ENCODE measurements around the gene ACAP2.

Gene ACAP2

DNA sequence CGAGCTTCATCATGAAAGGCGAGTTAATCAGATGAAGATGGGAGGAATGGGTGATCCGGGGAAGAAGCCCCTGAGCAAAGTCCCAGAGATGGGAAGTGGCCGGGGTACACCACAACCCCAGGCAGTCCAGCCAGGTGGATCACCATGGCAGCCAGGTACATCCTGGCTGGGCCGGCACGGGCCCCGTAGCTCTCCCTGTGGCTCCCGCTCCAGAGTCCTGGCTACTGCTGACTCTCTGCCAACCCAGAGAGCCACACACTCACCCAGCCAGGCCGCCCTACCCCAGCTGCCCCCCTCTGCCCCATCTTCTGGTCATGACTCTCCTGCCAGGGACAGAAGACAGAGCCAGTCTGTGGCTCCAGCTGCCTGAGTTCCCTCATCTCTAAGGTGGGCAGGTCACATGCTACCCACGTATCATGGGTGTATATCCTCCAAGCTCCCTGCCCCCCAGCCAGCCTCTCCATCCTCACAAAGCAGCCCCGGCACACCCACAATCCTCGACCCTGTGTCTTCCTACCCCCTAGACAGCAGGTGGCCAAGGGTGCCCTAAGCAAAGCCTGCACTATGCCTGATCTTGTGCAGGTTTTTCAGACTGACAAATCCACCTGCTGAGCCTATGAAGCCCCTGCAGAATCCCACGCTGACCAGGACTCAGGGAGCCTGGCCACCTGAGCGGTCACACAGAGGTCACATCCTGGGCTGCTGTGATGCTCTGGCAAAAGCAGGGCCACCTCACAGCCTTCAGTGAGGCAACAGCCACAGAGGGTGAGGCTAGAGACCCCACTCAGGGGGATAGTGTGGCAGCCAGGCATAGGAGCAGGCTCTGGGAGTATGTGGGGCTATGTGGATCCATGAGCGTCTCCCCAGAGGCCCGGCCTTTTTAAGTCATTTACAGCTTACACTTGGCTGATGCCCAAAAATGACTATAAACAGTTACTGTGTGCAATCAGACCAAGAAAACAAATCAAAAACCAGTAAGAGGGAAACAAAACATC, 185.1 kb downstream of the ACAP2 start:
- ChIA-PET POLR2A (interaction anchor here (1.4 kb wide), 1 partner anchor 13 kb away, joined by 4 read pairs; the partner anchor contains the start of gene XXYLT1), CTCF (interaction anchor here (1.3 kb wide), 1 partner anchor 575 kb away, joined by 3 read pairs; no protein-coding TSS in a partner anchor)
- no peak for DNase-seq (ENCODE audit: extremely low spot score)
- TF ChIP-seq SP1 (IDR thresholded peaks at IDR 0.05) = no peak
- TF ChIP-seq SUZ12 (IDR thresholded peaks at IDR 0.05) = no peak
- TF ChIP-seq CTBP1 (IDR thresholded peaks at IDR 0.05; ENCODE audit: borderline replicate concordance) = no peak
- no peak for TF ChIP-seq BHLHE40 (IDR thresholded peaks at IDR 0.05; ENCODE audit: borderline replicate concordance)
- TF ChIP-seq TARDBP (IDR thresholded peaks at IDR 0.05) = no peak
- TF ChIP-seq FOXM1 (IDR thresholded peaks at IDR 0.05; ENCODE audit: borderline replicate concordance) = no peak
- TF ChIP-seq ZNF384 (IDR thresholded peaks at IDR 0.05) = no peak
- TF ChIP-seq LEF1 (IDR thresholded peaks at IDR 0.05; ENCODE audit: borderline replicate concordance) = no peak

DNA sequence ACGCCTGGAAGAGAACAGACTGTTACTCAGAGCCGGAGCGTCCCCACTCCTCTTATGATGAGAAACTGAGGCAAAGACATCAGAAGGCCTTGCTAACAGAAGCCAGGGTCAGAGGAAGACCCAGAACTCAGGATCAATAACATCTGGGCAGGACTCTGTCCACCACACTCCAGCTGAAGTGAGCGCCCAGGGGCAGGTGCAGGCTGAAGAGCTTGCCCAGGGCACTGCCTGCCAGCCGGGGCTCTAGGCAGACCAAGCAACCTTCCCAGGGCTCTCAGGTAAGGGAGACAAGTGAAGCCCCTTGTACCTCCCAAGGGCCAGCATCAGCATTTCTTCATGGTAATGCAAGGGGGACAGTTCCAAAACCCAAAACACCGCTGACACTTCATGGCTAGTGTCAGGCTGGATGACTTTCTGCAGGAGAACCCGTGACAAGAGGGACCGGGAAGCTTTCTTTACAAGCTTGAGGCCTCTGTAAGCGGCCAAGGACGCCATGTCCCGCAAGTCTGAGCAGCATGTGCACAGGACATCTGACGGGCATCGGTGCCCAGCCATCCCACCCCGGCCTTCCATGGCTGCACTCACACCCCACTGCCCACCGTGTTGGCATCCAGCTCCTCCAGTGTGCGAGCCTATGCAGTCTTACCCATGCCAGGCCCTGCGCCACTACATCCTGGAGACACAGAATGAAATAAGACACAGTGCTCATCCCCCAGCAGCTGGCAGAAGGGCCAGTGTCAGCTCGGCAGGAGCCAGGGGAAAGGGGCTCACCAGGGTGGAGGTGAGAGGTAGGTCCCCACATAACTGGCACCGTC, 186.0 kb downstream of the ACAP2 start:
- no peak for TF ChIP-seq SUZ12 (IDR thresholded peaks at IDR 0.05)
- no peak for TF ChIP-seq CTBP1 (IDR thresholded peaks at IDR 0.05; ENCODE audit: borderline replicate concordance)
- ChIA-PET CTCF (interaction anchor here (1.3 kb wide), 1 partner anchor 575 kb away, joined by 3 read pairs; no protein-coding TSS in a partner anchor), POLR2A (interaction anchor here (1.4 kb wide), 1 partner anchor 14 kb away, joined by 4 read pairs; the partner anchor contains the start of gene XXYLT1)
- DNase-seq (ENCODE audit: extremely low spot score) = no peak

- TF ChIP-seq NFRKB (IDR thresholded peaks at IDR 0.05) = no peak
- TF ChIP-seq L3MBTL2 (conservative IDR thresholded peaks at IDR 0.05) = no peak
- TF ChIP-seq CTBP1 (IDR thresholded peaks at IDR 0.05; ENCODE audit: borderline replicate concordance) = no peak
- TF ChIP-seq TARDBP (IDR thresholded peaks at IDR 0.05) = no peak
- no peak for TF ChIP-seq FOXA1 (IDR thresholded peaks at IDR 0.05)
- TF ChIP-seq FOXK2 (IDR thresholded peaks at IDR 0.05) = no peak
- TF ChIP-seq HDGF (IDR thresholded peaks at IDR 0.05; ENCODE audit: borderline replicate concordance) = no peak
- TF ChIP-seq SUZ12 (IDR thresholded peaks at IDR 0.05) = no peak
- TF ChIP-seq LEF1 (IDR thresholded peaks at IDR 0.05; ENCODE audit: borderline replicate concordance) = no peak
- TF ChIP-seq ELF4 (IDR thresholded peaks at IDR 0.05) = no peak
- TF ChIP-seq PKNOX1 (IDR thresholded peaks at IDR 0.05) = no peak
- no peak for TF ChIP-seq ZNF384 (IDR thresholded peaks at IDR 0.05)
- no peak for TF ChIP-seq ARNT (IDR thresholded peaks at IDR 0.05)
- no peak for TF ChIP-seq FOXM1 (IDR thresholded peaks at IDR 0.05; ENCODE audit: borderline replicate concordance)
- TF ChIP-seq BHLHE40 (IDR thresholded peaks at IDR 0.05; ENCODE audit: borderline replicate concordance) = no peak
- TF ChIP-seq SP1 (IDR thresholded peaks at IDR 0.05) = no peak
- ChIA-PET CTCF (interaction anchor here (0.7 kb wide), 1 partner anchor 573 kb away, joined by 4 read pairs; no protein-coding TSS in a partner anchor), POLR2A (interaction anchor here (1.4 kb wide), 1 partner anchor 15 kb away, joined by 4 read pairs; the partner anchor contains the start of gene XXYLT1)
- DNase-seq (ENCODE audit: extremely low spot score) = no peak
These were observed 187.0 kb downstream of the ACAP2 start for GRCh38 chr3:195255571-195256501.

DNA sequence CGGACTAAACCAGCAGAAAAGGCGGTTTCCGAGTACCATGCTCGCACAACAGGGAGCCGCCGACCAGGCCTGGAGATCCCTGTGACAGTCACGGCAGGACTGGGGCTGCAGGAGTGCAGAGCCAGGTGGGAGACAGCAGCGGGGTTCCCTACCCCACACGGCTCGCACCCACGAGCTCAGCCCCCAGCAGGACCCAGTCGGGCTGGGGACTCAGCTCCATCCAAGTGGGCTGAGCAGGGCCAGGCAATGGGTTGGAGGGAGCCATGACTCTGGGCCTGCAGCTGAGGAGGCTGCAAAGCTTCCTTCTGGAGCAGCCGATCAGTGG, 187.7 kb downstream of the ACAP2 start:
- TF ChIP-seq L3MBTL2 (conservative IDR thresholded peaks at IDR 0.05) = no peak
- TF ChIP-seq TARDBP (IDR thresholded peaks at IDR 0.05) = no peak
- no peak for TF ChIP-seq NFRKB (IDR thresholded peaks at IDR 0.05)
- no peak for TF ChIP-seq SP1 (IDR thresholded peaks at IDR 0.05)
- TF ChIP-seq LEF1 (IDR thresholded peaks at IDR 0.05; ENCODE audit: borderline replicate concordance) = no peak
- TF ChIP-seq ARNT (IDR thresholded peaks at IDR 0.05) = no peak
- no peak for TF ChIP-seq CTBP1 (IDR thresholded peaks at IDR 0.05; ENCODE audit: borderline replicate concordance)
- TF ChIP-seq HDGF (IDR thresholded peaks at IDR 0.05; ENCODE audit: borderline replicate concordance) = no peak
- TF ChIP-seq FOXK2 (IDR thresholded peaks at IDR 0.05) = no peak
- no peak for TF ChIP-seq PKNOX1 (IDR thresholded peaks at IDR 0.05)
- TF ChIP-seq ZNF384 (IDR thresholded peaks at IDR 0.05) = no peak
- no peak for TF ChIP-seq SUZ12 (IDR thresholded peaks at IDR 0.05)
- TF ChIP-seq ELF4 (IDR thresholded peaks at IDR 0.05) = no peak
- TF ChIP-seq FOXM1 (IDR thresholded peaks at IDR 0.05; ENCODE audit: borderline replicate concordance) = no peak
- TF ChIP-seq FOXA1 (IDR thresholded peaks at IDR 0.05) = no peak
- no peak for TF ChIP-seq BHLHE40 (IDR thresholded peaks at IDR 0.05; ENCODE audit: borderline replicate concordance)
- POLR2A ChIA-PET = interaction anchor here (0.9 kb wide), 1 partner anchor 15 kb away, joined by 3 read pairs; no protein-coding TSS in a partner anchor
- DNase-seq (ENCODE audit: extremely low spot score) = no peak
- CTCF ChIA-PET = no interaction called here

DNA sequence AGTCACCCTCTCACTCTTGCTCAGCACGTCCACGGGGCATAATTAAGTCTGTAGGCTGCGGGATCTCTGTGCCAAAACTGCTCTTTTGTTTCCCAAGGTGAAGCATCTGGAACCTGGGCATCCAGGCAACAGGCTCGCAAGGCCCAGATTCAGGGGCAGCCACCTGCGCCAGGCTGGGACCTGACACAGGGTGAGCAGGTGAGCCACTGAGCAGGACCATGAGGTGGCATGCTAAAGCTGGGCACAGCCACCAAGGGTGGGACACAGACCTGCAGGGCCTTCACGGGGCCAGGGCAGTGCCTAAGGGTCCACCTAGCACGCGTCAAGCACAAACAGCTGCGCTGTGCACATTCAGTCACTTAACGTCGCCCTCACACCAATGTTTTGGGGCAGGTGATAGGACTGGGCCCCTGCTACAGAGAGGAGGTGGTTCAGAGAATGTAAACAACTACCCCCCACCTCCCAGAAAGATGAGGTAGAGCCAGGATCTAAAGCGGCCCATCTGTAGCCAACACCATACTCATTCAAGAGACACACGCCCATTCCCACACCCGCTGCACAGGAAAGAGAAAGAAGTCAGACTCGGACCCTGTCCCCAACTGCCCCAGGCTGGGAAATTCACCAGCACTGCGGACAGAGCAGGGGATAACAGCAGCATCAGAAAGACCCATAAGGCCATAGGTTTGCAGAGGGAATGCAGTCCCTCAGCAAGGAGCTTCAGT, 188.2 kb downstream of the ACAP2 start:
- DNase-seq (ENCODE audit: extremely low spot score) = no peak
- TF ChIP-seq SP1 (IDR thresholded peaks at IDR 0.05) (no peak), LEF1 (IDR thresholded peaks at IDR 0.05; ENCODE audit: borderline replicate concordance) (no peak), ZNF384 (IDR thresholded peaks at IDR 0.05) (no peak), TARDBP (IDR thresholded peaks at IDR 0.05) (no peak), SUZ12 (IDR thresholded peaks at IDR 0.05) (no peak), HDGF (IDR thresholded peaks at IDR 0.05; ENCODE audit: borderline replicate concordance) (no peak), ARNT (IDR thresholded peaks at IDR 0.05) (no peak), NFRKB (IDR thresholded peaks at IDR 0.05) (no peak)
- ChIA-PET POLR2A (interaction anchor here (0.9 kb wide), 1 partner anchor 16 kb away, joined by 3 read pairs; no protein-coding TSS in a partner anchor), CTCF (no interaction called here)

Measured in HEK293T (cell line).